Subcutaneous adipose tissue (tissue), 4 donors: ENCODE measurements around the gene KIFAP3. TPM values are rescaled to one million over a fixed set of nuclear protein-coding genes. Genes with fewer than 3 reads are reported as not detected.

Experiments
- CTCF ChIP-seq: fragments of 450-650 bp; IDR thresholded peaks from one replicate; pipeline ENCODE4 v1.5.1; 2016; ENCODE audit warnings: low read depth, mild to moderate bottlenecking, control low read depth, antibody characterized with exemption, moderate library complexity
- total RNA-seq, 4 donors: library from RNA; depleted of rRNA; stranded (reverse); fragments of >200 nt; gene quantifications; one replicate each; pipeline ENCODE4 v1.1.0, GENCODE V29; 2016

KIFAP3 gene
- 10 to 100 TPM; 23.4 to 35.2 (median 30.4) TPM for total RNA-seq

GRCh38 chr1:170074250-170075157, at the start of gene KIFAP3:
Gene KIFAP3 (minus strand): TSS chr1:170074695. CDS start chr1:170074467, 228 bp downstream.
- TF ChIP-seq CTCF, result no peak

- TF ChIP-seq CTCF, result no peak
Observed at GRCh38 chr1:170122366-170122765, 47.9 kb upstream of the KIFAP3 start.

- TF ChIP-seq CTCF, result no peak
Observed at GRCh38 chr1:170114906-170115305, 40.4 kb upstream of the KIFAP3 start.

GRCh38 chr1:170097449-170097948, 23.0 kb upstream of the KIFAP3 start:
- no peak for TF ChIP-seq CTCF

GRCh38 chr1:170096806-170097340, 22.4 kb upstream of the KIFAP3 start:
- no peak for TF ChIP-seq CTCF

- no peak for TF ChIP-seq CTCF
Observed at GRCh38 chr1:170095976-170096748, 21.7 kb upstream of the KIFAP3 start.
